Activated CD4-positive, alpha-beta T cell treated with anti-CD3 and anti-CD28 coated beads, Interleukin-2, amount 50 U/mL, for 24 hours (primary cell): Measurements from ENCODE around the gene PACC1.
"Not testable (repeated sequence)": the region's sequence is repeated elsewhere in the genome, so short reads cannot be mapped to it uniquely, and the experiment has no call there.

Source experiments
- DNase-seq, 2 donors: peaks; one replicate each; pipeline ENCODE4 v3.0.0-alpha.2; 2020; ENCODE audit warnings: low read depth in 1 of 2, low spot score in 1 of 2

Gene PACC1

DNA sequence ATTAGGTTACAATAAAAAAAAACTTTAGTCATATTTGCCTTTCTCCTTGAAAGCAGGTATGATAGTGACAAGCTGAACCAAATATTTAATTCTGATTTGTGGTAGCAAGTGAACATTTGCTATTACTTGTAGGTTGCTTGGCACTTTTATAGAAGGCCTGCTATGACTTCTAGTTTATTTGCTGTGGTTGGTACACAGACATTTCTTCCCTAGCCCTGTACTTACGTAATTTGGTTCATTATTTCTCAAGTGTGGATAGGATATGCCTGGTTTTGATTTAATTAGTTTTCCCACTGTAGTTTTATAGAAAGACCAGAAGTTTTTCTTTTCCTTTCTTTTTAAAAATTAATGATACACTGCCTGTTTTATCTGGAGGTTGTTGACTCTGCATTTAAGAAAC, 73.6 kb downstream of the PACC1 start:
- no peak for DNase-seq

- DNase-seq = no peak
Observed at GRCh38 chr1:212329105-212329504, 85.6 kb downstream of the PACC1 start.

DNA sequence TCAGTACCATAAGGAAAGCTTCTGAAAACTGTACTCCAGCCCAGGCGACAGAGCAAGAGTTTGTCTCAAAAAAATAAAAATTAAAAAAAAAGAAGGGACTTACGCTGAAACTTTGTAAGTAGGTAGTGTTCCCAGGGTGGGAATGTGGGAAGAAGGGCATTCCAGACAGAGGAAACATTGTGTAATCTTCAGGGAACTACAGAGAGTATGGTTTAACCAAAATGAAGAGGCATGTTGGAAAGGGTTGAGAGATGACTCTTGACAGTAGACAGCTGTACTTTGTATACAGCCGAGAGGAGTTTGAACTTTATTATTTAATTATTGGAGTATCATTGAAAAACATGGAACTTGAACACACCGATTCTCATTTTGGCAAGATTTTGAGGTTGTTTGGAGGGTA, 86.4 kb downstream of the PACC1 start:
- DNase-seq = no peak

DNA sequence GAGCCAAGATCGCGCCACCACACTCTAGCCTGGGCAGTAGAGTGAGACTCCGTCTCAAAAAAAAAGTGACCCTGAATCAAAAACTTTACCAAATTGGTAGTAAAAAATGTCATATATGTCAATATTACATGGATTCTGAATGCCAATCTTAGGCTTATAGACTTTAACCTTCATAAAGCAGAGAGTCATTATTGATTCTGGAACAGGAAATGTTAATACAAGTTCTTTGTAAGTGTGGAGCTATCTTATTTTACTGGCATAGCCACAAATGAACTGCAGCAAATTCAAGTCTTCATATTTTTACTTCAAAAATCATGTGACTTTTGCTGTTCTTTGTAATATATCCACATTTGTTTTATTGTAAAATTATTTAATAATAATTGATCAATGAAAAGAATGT, 88.1 kb downstream of the PACC1 start:
- no peak for DNase-seq

DNA sequence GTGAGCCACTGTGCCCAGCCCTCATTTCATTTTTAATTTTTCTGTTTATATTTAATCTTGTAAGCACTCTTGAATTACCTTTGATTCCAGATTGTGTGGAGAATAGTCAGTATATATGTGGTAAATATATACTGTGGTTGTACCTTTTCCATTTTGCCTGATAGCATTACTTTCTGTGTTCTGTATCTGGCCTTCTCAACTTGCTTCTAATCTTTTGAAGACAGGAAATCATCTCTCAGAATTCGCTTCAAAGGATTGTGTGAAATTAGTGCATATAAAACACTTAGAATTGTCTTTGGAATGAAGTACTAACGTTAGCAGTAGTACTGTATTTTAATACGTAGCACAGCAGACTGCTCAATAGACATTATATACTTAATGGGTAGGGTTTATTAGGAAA, 91.6 kb downstream of the PACC1 start:
- no peak for DNase-seq

GRCh38 chr1:212321031-212321430, 93.7 kb downstream of the PACC1 start:
- not testable (repeated sequence) for DNase-seq

GRCh38 chr1:212317916-212318315, 96.8 kb downstream of the PACC1 start:
- no peak for DNase-seq

DNA sequence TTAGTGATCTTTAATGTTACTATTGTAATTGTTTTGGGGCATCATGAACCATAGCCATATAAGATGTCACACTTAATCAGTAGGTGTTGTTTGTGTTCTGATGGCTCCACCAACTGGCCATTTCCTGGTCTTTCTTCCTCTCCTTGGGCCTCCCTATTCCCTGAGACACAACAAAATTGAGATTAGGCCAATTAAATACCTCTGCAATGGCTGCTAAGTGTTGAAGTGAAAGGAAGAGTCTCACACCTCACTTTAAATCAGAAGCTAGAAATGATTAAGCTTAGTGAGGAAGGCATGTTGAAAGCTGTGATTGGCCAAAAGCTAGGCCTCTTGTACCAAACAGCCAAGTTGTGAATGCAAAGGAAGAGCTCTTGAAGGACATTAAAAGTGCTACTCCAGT, 98.8 kb downstream of the PACC1 start:
- no peak for DNase-seq

- DNase-seq = no peak
Observed at GRCh38 chr1:212315184-212315583, 99.5 kb downstream of the PACC1 start.
